Prostate gland (tissue), 2 donors: ENCODE data around the gene RNASE13. TPM values are rescaled to one million over a fixed set of nuclear protein-coding genes. Genes with fewer than 3 reads are reported as not detected.
A peak's percentile ranks its signal among the peaks of the same experiment; 100 is the strongest.

Experiments
- DNase-seq: peaks from one replicate; pipeline ENCODE4 v3.0.0-alpha.2; 2019; ENCODE audit warnings: low spot score
- H3K27ac ChIP-seq, 2 donors: fragments of 200-600 bp; sonication (generic); 2 replicates each; pipeline ENCODE4 v1.5.1; 2017 to 2019
- H3K27me3 ChIP-seq: fragments of 200-600 bp; sonication (generic); replicated peaks from 2 replicates; pipeline ENCODE4 v1.5.1; 2019; ENCODE audit not compliant: insufficient read depth
- H3K36me3 ChIP-seq, 2 donors: fragments of 200-600 bp; sonication (generic); 1 replicate in 1 of 2; 2 replicates in 1 of 2; pipeline versions ENCODE4 v1.5.1 to v1.8.1; 2017 to 2019
- H3K4me1 ChIP-seq: fragments of 200-600 bp; sonication (generic); replicated peaks from 2 replicates; pipeline ENCODE4 v1.5.1; 2019
- H3K4me3 ChIP-seq, 2 donors: fragments of 200-600 bp; sonication (generic); 2 replicates each; pipeline ENCODE4 v1.5.1; 2017 to 2019
- H3K9me3 ChIP-seq: fragments of 200-600 bp; sonication (generic); 2 replicates; pipeline ENCODE4 v1.5.1; 2017
- POLR2A ChIP-seq: fragments of 450-650 bp; IDR thresholded peaks from one replicate; pipeline ENCODE4 v1.6.1; 2016; ENCODE audit warnings: antibody characterized with exemption, mild to moderate bottlenecking
- POLR2AphosphoS5 ChIP-seq: sonication (generic); formaldehyde crosslinking; IDR thresholded peaks from one replicate; pipeline ENCODE4 v1.6.1; 2017; ENCODE audit warnings: antibody characterized with exemption
- WGBS: methylation state at CpG from one replicate; pipeline ENCODE4 v1.1.5; 2018; 5-methylcytosine and 5-hydroxymethylcytosine counted together
- intact Hi-C: fragments of 100-400 bp; cut with DNase I; formaldehyde crosslinking; loops from one replicate; pipeline ENCODE4 v1.14.2; 2022
- total RNA-seq, 2 donors: library from RNA; depleted of rRNA; stranded (reverse); fragments of >200 nt; gene quantifications; one replicate each; pipeline ENCODE4 v1.1.0, GENCODE V29; 2016
- TF ChIP-seq, protein P1 (sequence below), 4 experiments: fragments of 200-600 bp in 2 of 4; fragments of 450-650 bp in 2 of 4; sonication (generic) in 2 of 4; IDR thresholded peaks; 1 replicate in 3 of 4; 2 replicates in 1 of 4; pipeline ENCODE4 v1.5.1; 2016 to 2019; ENCODE audit warnings: antibody characterized with exemption in 4 of 4, mild to moderate bottlenecking in 2 of 4, moderate library complexity in 2 of 4

The RNASE13 gene
- total RNA-seq, 2 donors from 2014 or later, result 0.57 TPM; not detected in 1

GRCh38 chr14:21053184-21054122 lies 18.8 kb upstream of the RNASE13 start:
- Histone ChIP-seq H3K27me3 (no peaks in the 10 kb centered on the region), H3K4me3 (no peak overlapping the region), H3K36me3 (no peaks in the 10 kb centered on the region), H3K4me1 (no peaks in the 10 kb centered on the region), H3K27ac (no peak overlapping the region), H3K9me3 (no peaks in the 10 kb centered on the region)
- DNase-seq, result no peak
- TF ChIP-seq POLR2A (no peak), POLR2AphosphoS5 (no peak)
- TF ChIP-seq, protein P1, sequence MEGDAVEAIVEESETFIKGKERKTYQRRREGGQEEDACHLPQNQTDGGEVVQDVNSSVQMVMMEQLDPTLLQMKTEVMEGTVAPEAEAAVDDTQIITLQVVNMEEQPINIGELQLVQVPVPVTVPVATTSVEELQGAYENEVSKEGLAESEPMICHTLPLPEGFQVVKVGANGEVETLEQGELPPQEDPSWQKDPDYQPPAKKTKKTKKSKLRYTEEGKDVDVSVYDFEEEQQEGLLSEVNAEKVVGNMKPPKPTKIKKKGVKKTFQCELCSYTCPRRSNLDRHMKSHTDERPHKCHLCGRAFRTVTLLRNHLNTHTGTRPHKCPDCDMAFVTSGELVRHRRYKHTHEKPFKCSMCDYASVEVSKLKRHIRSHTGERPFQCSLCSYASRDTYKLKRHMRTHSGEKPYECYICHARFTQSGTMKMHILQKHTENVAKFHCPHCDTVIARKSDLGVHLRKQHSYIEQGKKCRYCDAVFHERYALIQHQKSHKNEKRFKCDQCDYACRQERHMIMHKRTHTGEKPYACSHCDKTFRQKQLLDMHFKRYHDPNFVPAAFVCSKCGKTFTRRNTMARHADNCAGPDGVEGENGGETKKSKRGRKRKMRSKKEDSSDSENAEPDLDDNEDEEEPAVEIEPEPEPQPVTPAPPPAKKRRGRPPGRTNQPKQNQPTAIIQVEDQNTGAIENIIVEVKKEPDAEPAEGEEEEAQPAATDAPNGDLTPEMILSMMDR (IDR thresholded peaks at IDR 0.05), result no peak
- intact Hi-C loops, result no loop called here
- WGBS, result 92% methylated on average over 20 of the region's 20 CpGs

- TF ChIP-seq POLR2AphosphoS5 (no peak), POLR2A (no peak)
- TF ChIP-seq, protein P1 (IDR thresholded peaks at IDR 0.05), result no peak
- H3K9me3 ChIP-seq, result no peaks in the 10 kb centered on the region
- H3K36me3 ChIP-seq, result no peaks in the 10 kb centered on the region
- no peak overlapping the region for H3K4me3 ChIP-seq
- no peak for DNase-seq
- 79% methylated on average over 3 of the region's 3 CpGs for WGBS
- H3K27me3 ChIP-seq, result no peaks in the 10 kb centered on the region
- no peaks in the 10 kb centered on the region for H3K4me1 ChIP-seq
- intact Hi-C loops, result no loop called here
- no peak overlapping the region for H3K27ac ChIP-seq
Observed at GRCh38 chr14:21050597-21050996, 16.0 kb upstream of the RNASE13 start.

DNA sequence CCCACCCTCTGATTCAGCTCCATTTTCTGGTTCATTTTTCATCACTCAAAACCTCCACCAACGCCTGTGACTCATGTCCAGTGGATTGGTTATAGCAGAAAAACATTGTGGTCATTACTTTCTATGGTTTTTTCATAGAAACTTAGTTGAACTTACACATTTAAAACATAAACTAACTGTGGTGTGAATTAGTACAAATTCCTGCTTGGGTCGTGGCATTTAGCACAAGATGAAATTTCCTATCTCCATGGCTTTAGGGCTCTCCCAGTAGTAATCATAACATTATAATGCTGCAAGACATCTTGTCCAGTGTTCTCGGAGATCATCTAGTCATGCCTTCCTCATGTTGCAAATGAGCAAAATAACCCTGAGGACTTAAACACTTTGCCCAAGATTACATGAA lies 14.7 kb upstream of the RNASE13 start:
- H3K4me1 ChIP-seq, result no peaks in the 10 kb centered on the region
- no peak overlapping the region for H3K27ac ChIP-seq
- H3K36me3 ChIP-seq, result no peaks in the 10 kb centered on the region
- intact Hi-C loops, result loop anchor here (10.0 kb wide), 1 partner anchor 194 kb away; no protein-coding TSS in a partner anchor
- no peak overlapping the region for H3K4me3 ChIP-seq
- DNase-seq, result no peak
- no peaks in the 10 kb centered on the region for H3K9me3 ChIP-seq
- no peak for TF ChIP-seq POLR2A
- TF ChIP-seq, protein P1 (IDR thresholded peaks at IDR 0.05), result no peak
- no peaks in the 10 kb centered on the region for H3K27me3 ChIP-seq
- WGBS, result 88% methylated on average over 3 of the region's 3 CpGs

DNA sequence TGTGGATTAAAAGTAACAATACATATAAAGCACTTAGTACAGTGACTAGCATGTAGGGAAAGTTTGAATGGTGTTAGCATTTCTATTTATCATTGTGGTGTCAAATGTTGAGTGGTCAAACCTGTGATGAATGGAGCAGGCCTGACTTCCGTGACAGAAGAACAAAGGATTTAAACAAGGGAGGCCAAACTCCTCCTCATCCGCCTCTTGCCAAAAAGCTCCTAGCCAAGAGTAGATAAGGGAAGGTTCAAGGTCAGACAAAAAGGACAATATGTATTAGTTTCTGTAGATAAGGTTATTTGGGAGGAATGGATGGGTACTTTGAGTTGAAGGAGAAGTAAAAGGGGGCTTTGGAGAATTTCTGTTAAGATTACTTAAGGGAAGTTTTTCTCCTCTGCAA lies 14.0 kb upstream of the RNASE13 start:
- no peaks in the 10 kb centered on the region for H3K4me1 ChIP-seq
- no peaks in the 10 kb centered on the region for H3K27me3 ChIP-seq
- H3K9me3 ChIP-seq, result no peaks in the 10 kb centered on the region
- no peak overlapping the region for H3K4me3 ChIP-seq
- intact Hi-C loops, result loop anchor here (10.0 kb wide), 1 partner anchor 194 kb away; no protein-coding TSS in a partner anchor
- TF ChIP-seq, protein P1 (IDR thresholded peaks at IDR 0.05), result no peak
- no peak for TF ChIP-seq POLR2A
- no peak for TF ChIP-seq POLR2AphosphoS5
- WGBS, result 71% methylated on average over 2 of the region's 2 CpGs
- no peak overlapping the region for H3K27ac ChIP-seq
- H3K36me3 ChIP-seq, result no peaks in the 10 kb centered on the region
- DNase-seq, result no peak

DNA sequence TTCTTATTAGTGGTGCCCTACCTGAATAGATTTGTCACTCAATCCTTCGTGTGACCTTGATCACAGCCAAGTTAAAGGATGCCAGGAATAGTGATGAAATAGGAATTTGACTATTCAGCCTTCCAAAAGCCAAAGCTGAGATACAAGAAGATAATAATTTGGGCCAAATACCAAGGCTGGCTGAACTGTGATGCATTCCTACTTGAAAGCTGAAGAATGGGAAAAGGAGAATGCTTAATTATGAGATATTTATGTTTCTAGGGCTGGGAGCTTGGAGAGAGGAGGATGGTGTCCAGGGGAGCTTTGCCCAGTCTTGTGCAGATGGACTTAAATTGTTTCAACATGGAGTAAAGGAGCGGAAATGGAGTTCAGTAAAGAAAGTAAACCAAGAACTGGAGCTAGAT lies 12.8 kb upstream of the RNASE13 start:
- intact Hi-C loops, result loop anchor here (10.0 kb wide), 1 partner anchor 193 kb away; no protein-coding TSS in a partner anchor
- H3K4me1 ChIP-seq, result no peaks in the 10 kb centered on the region
- no peak overlapping the region for H3K27ac ChIP-seq
- 45% methylated on average over 2 of the region's 2 CpGs for WGBS
- no peak for TF ChIP-seq POLR2A
- peak; percentile 33 for TF ChIP-seq POLR2AphosphoS5
- H3K4me3 ChIP-seq, result no peak overlapping the region
- H3K27me3 ChIP-seq, result no peaks in the 10 kb centered on the region
- no peaks in the 10 kb centered on the region for H3K36me3 ChIP-seq
- DNase-seq, result no peak
- no peaks in the 10 kb centered on the region for H3K9me3 ChIP-seq
